Naive thymus-derived CD8-positive, alpha-beta T cell (primary cell): ENCODE data around the gene UBE4A. TPM values are rescaled to one million over a fixed set of nuclear protein-coding genes. Genes with fewer than 3 reads are reported as not detected.

Experiments used
- ATAC-seq, 2 donors: fragments of 150-1000 bp; cut with Tn5 transposase in 1 of 2; sonication (Bioruptor Pico), chemical (Tn5 transposase) in 1 of 2; 1 replicate in 1 of 2; 2 replicates in 1 of 2; pipeline ENCODE4 v1.10.0; 2021; ENCODE audit warnings: mild to moderate bottlenecking in 2 of 2, moderate library complexity in 2 of 2
- POLR2A ChIA-PET: fragments of 350-600 bp; sonication (Branson Sonifier 250); formaldehyde crosslinking; loops from one replicate; lab custom pipeline; 2021; ENCODE audit warnings: antibody characterized with exemption; lab: Charles Lee
- DNase-seq, 10 donors: peaks; one replicate each; pipeline versions ENCODE4 v3.0.0 to v3.0.0-alpha.2; 2020 to 2022
- H3K27ac Mint-ChIP-seq, 10 donors: one replicate each; pipeline ENCODE4 v1.8.0; 2020 to 2022; ENCODE audit warnings: mild to moderate bottlenecking in 10 of 10, mixed read lengths in 10 of 10, moderate library complexity in 4 of 10, inconsistent platforms in 1 of 10
- H3K27me3 Mint-ChIP-seq, 5 donors: one replicate each; pipeline ENCODE4 v1.8.0; 2021 to 2022; ENCODE audit warnings: mixed read lengths in 5 of 5
- H3K36me3 Mint-ChIP-seq, 3 donors: one replicate each; pipeline ENCODE4 v1.8.0; 2020 to 2022; ENCODE audit warnings: mixed read lengths in 3 of 3, mild to moderate bottlenecking in 2 of 3, inconsistent platforms in 1 of 3
- H3K4me1 Mint-ChIP-seq, 4 donors: one replicate each; pipeline ENCODE4 v1.8.0; 2021 to 2022; ENCODE audit warnings: mixed read lengths in 4 of 4
- H3K4me3 Mint-ChIP-seq, 10 donors: one replicate each; pipeline ENCODE4 v1.8.0; 2020 to 2022; ENCODE audit warnings: mild to moderate bottlenecking in 10 of 10, mixed read lengths in 10 of 10, moderate library complexity in 6 of 10, inconsistent platforms in 1 of 10
- H3K9me3 Mint-ChIP-seq, 9 donors: one replicate each; pipeline ENCODE4 v1.8.0; 2020 to 2022; ENCODE audit warnings: mixed read lengths in 9 of 9, mild to moderate bottlenecking in 3 of 9, inconsistent platforms in 1 of 9, moderate library complexity in 1 of 9
- polyA plus RNA-seq, 3 donors: library from polyadenylated mRNA; unstranded; fragments of 300-500 nt; fragmentation: Illumina TruSeq; gene quantifications; one replicate each; pipeline ENCODE4 v1.2.3, GENCODE V29; 2021
- total RNA-seq, 8 experiments: library from RNA in 2 of 8; stranded (reverse) in 2 of 8; gene quantifications; one replicate each; pipeline ENCODE4 v1.2.3 and lab custom pipeline; 2021 to 2026

UBE4A gene
- total and polyA plus RNA-seq, 5 experiments from 2014 or later: 20.7 to 52.8 (median 31.0) TPM

DNA sequence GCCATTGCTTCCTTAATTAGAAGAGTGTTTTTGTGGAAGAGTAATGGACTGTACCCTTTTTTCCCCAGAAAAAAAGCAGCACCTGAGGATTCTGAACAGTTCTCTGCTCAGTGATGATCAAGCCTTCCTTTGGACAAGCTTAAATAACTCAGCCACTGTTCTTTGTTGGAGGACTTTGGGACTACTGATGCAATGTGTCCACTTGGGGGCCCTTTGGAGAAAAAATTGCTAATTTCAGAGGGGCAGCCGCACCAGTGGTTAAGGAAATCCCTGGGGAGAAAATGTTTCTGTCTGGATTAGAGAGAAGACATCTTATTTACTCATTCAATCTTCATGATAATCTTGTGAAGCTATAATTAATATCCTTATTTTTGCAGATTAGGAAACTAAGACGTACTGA is 71.6 kb downstream of the UBE4A start:
- DNase-seq (no peak), ATAC-seq (no peak)
- H3K4me1 Mint-ChIP-seq: peaks cover 11 to 18% (median 11%) of the 10 kb centered on the region in 4 donors
- H3K4me3 Mint-ChIP-seq: no peak overlapping the region
- POLR2A ChIA-PET: interaction anchor here (0.6 to 0.9 kb wide), 4 partner anchors 15 to 708 kb away, joined by 3 read pairs; no protein-coding TSS in a partner anchor
- H3K9me3 Mint-ChIP-seq: no peaks in the 10 kb centered on the region
- no peaks in the 10 kb centered on the region for H3K36me3 Mint-ChIP-seq
- no peak overlapping the region for H3K27ac Mint-ChIP-seq
- no peaks in the 10 kb centered on the region for H3K27me3 Mint-ChIP-seq

GRCh38 chr11:118434123-118434552 is 74.7 kb downstream of the UBE4A start:
- no peaks in the 10 kb centered on the region for H3K27me3 Mint-ChIP-seq
- POLR2A ChIA-PET: interaction anchor here (1.2 to 3.0 kb wide), 3 partner anchors 24 to 90 kb away, joined by 4 to 43 read pairs (median 5); partner anchors contain the start of gene CD3G
- ATAC-seq (no peak), DNase-seq (peak in 1 of 10 donors; percentile 70)
- peaks cover 16 to 35% (median 18%) of the 10 kb centered on the region in 4 donors for H3K4me1 Mint-ChIP-seq
- H3K27ac Mint-ChIP-seq: peak overlapping the region; percentile 89 to 98 (median 96)
- no peaks in the 10 kb centered on the region for H3K9me3 Mint-ChIP-seq
- H3K36me3 Mint-ChIP-seq: peaks cover 0 to 3% (median 0%) of the 10 kb centered on the region in 3 donors
- H3K4me3 Mint-ChIP-seq: peak overlapping the region; percentile 82 to 99 (median 94)

- Mint-ChIP-seq H3K4me1 (peaks cover 20 to 41% (median 23%) of the 10 kb centered on the region in 4 donors), H3K27me3 (no peaks in the 10 kb centered on the region), H3K27ac (peak overlapping the region; percentile 89 to 98 (median 96)), H3K36me3 (peaks cover 0 to 6% (median 0%) of the 10 kb centered on the region in 3 donors), H3K9me3 (no peaks in the 10 kb centered on the region), H3K4me3 (peak overlapping the region; percentile 82 to 99 (median 94))
- POLR2A ChIA-PET: interaction anchor here (0.8 to 3.0 kb wide), 14 partner anchors 10 to 452 kb away, joined by 3 to 43 read pairs (median 5); partner anchors contain the start of genes ARCN1, ATP5MG, CD3G and UBE4A
- ATAC-seq: peak; percentile 19 to 21
- DNase-seq: peak in 9 of 10 donors; percentile 13 to 54 (median 43)
Observed at GRCh38 chr11:118434553-118435289, 75.3 kb downstream of the UBE4A start.

GRCh38 chr11:118435290-118435892 is 76.0 kb downstream of the UBE4A start:
- POLR2A ChIA-PET: interaction anchor here (0.5 to 3.0 kb wide), 27 partner anchors 8 to 843 kb away, joined by 3 to 43 read pairs (median 4); partner anchors contain the start of genes ARCN1, ATP5MG, CD3D and CD3G
- Mint-ChIP-seq H3K36me3 (peaks cover 0 to 11% (median 0%) of the 10 kb centered on the region in 3 donors), H3K27me3 (no peaks in the 10 kb centered on the region), H3K4me3 (peak overlapping the region; percentile 82 to 99 (median 94)), H3K4me1 (peaks cover 25 to 47% (median 29%) of the 10 kb centered on the region in 4 donors), H3K27ac (peak overlapping the region; percentile 89 to 98 (median 96)), H3K9me3 (no peaks in the 10 kb centered on the region)
- ATAC-seq (peak; percentile 19 to 44), DNase-seq (peak in 6 of 10 donors; percentile 49 to 87 (median 51))

DNA sequence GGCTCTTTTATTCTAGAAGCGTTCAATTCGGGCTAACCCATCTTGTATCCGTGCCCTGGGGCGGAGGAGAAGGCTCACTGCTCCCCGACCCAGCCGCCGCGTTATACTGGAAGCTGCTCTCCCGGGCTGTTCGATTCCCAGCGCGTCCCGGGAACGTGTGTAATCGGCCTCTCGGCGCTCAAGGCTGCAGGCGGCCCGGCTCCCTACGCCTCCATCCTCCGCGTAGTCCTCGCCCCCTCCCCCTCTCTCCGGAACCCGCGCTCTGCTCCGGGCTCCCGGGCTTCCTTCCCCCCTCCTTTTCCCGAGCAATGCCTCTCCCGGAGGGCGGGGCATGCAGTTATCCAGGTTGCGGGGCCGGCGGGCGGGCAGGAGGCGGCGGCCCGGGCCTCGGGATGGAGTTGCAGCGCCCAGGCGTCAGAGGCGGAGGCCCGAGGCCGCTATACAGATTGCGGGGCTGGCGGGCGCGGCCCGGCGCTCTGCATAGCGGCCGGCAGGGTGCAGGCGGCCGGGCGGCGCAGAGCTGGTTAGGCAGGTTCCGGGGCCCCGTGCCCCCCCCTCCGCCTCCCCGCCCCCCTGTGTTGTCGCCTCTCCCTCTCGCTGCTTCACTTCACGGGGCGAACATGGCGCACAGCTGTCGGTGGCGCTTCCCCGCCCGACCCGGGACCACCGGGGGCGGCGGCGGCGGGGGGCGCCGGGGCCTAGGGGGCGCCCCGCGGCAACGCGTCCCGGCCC is 76.7 kb downstream of the UBE4A start, which contains the start of gene KMT2A:
KMT2A (plus strand) TSS at position 600 of the 732 bp plus-strand sequence; CDS start at position 621, 21 bp downstream.
- H3K27ac Mint-ChIP-seq: peak within 1 kb of the TSS; percentile 89 to 99 (median 98)
- POLR2A ChIA-PET: interaction anchor here (0.5 to 3.0 kb wide), 37 partner anchors 9 to 1205 kb away, joined by 3 to 43 read pairs (median 4); partner anchors contain the start of genes ARCN1, ATP5MG, CD3D and CD3E

GRCh38 chr11:118436639-118437207 is 77.3 kb downstream of the UBE4A start:
- H3K9me3 Mint-ChIP-seq: no peaks in the 10 kb centered on the region
- peak in 5 of 10 donors; percentile 42 to 81 (median 61) for DNase-seq
- POLR2A ChIA-PET: interaction anchor here (0.6 to 3.0 kb wide), 26 partner anchors 9 to 1205 kb away, joined by 3 to 43 read pairs (median 4); partner anchors contain the start of genes ATP5MG, CD3D, CD3E and CENATAC
- peak overlapping the region; percentile 91 to 96 (median 93) for H3K4me3 Mint-ChIP-seq
- peak; percentile 29 to 37 for ATAC-seq
- H3K4me1 Mint-ChIP-seq: peaks cover 30 to 61% (median 43%) of the 10 kb centered on the region in 4 donors
- no peaks in the 10 kb centered on the region for H3K27me3 Mint-ChIP-seq
- H3K27ac Mint-ChIP-seq: peak overlapping the region; percentile 89 to 99 (median 98)
- H3K36me3 Mint-ChIP-seq: peaks cover 0 to 20% (median 0%) of the 10 kb centered on the region in 3 donors

More for the DNA sequence above, 76.7 kb downstream of the UBE4A start, which contains the start of gene KMT2A:
- ATAC-seq (peak; percentile 44 to 64), DNase-seq (peak; percentile 86 to 99 (median 96))
- Mint-ChIP-seq H3K36me3 (peaks cover 0 to 17% (median 0%) of the 10 kb centered on the region in 3 donors), H3K27me3 (no peaks in the 10 kb centered on the region), H3K9me3 (no peaks in the 10 kb centered on the region), H3K4me3 (peak within 1 kb of the TSS; percentile 91 to 99 (median 95)), H3K4me1 (peaks cover 28 to 54% (median 36%) of the 10 kb centered on the region in 4 donors)

GRCh38 chr11:118437208-118438125 is 78.1 kb downstream of the UBE4A start:
- Mint-ChIP-seq H3K4me3 (peak overlapping the region; percentile 91 to 96 (median 93)), H3K27me3 (no peaks in the 10 kb centered on the region), H3K4me1 (peaks cover 36 to 68% (median 50%) of the 10 kb centered on the region in 4 donors), H3K9me3 (no peaks in the 10 kb centered on the region), H3K36me3 (peaks cover 0 to 28% (median 0%) of the 10 kb centered on the region in 3 donors), H3K27ac (peak overlapping the region; percentile 89 to 99 (median 98))
- POLR2A ChIA-PET: interaction anchor here (0.6 to 1.6 kb wide), 5 partner anchors 44 to 825 kb away, joined by 3 to 5 read pairs (median 4); no protein-coding TSS in a partner anchor
- DNase-seq (peak; percentile 28 to 76 (median 38)), ATAC-seq (no peak)

DNA sequence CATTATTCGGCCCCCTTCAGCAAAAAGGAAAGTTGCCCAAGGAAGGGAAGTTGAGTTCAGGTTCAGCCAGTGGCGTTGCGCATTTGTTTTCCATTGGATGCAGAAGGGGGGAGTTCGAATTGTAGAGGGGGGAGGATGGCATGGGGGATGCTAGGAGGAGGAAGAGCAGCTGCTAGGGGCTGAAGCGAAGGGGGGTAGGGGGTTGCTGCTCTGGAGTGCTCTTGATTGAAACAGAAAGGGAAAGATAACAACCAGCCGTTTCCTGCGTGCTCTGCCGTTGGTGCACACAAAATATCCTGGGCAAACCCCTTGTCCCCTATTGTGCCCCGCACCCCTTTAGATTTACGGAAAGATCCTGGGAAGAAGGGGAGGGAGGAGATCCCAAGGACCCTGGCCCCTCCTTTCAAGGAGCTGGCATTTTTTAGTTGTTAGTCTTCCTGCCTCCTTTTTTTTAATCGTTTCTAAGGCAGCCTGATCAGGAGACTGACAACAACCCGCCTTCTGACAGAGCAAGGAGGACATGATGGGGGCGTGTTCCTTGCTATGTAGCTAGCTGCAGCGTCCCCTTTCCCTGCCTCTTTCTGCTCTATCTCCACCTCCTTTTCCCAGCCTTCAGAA is 79.0 kb downstream of the UBE4A start:
- Mint-ChIP-seq H3K27me3 (no peaks in the 10 kb centered on the region), H3K4me3 (peak overlapping the region; percentile 91 to 96 (median 93)), H3K27ac (peak overlapping the region; percentile 89 to 99 (median 98)), H3K9me3 (no peaks in the 10 kb centered on the region), H3K36me3 (peaks cover 0 to 35% (median 0%) of the 10 kb centered on the region in 3 donors), H3K4me1 (peaks cover 43 to 78% (median 60%) of the 10 kb centered on the region in 4 donors)
- peak; percentile 29 to 47 for ATAC-seq
- DNase-seq: peak; percentile 27 to 75 (median 60)
- POLR2A ChIA-PET: interaction anchor here (0.6 to 1.6 kb wide), 6 partner anchors 10 to 1597 kb away, joined by 3 to 5 read pairs (median 4); no protein-coding TSS in a partner anchor

DNA sequence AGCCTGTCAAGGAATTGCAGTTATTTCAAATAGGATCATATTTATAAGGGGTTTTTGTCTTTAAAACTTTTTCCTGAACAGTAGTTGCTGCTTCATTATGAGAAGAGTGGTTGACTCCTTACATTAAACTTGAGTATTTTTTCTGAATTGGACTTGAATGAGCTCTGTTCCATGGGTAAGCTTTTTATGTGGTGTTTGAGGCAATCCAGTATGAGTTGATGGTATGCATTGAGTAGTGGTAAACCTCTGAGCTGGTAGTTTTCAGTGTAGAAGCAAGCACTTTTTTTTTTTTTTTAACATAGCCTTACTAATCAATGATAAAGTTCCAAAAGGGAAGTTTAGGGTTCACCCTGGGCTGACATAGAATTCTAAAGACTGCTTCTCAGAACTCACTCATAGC is 80.2 kb downstream of the UBE4A start:
- Mint-ChIP-seq H3K36me3 (peaks cover 0 to 40% (median 0%) of the 10 kb centered on the region in 3 donors), H3K27me3 (no peaks in the 10 kb centered on the region), H3K27ac (peak overlapping the region in 9 of 10 donors; percentile 66 to 99 (median 93)), H3K4me3 (peak overlapping the region in 9 of 10 donors; percentile 31 to 96 (median 92)), H3K4me1 (peaks cover 47 to 82% (median 64%) of the 10 kb centered on the region in 4 donors), H3K9me3 (no peaks in the 10 kb centered on the region)
- POLR2A ChIA-PET: interaction anchor here (0.6 to 1.3 kb wide), 3 partner anchors 9 to 41 kb away, joined by 3 to 5 read pairs (median 4); no protein-coding TSS in a partner anchor
- ATAC-seq (no peak), DNase-seq (peak in 2 of 10 donors; percentile 17 to 21)
